ENCODE results near the gene SNN. TPM values are rescaled to one million over a fixed set of nuclear protein-coding genes. Genes with fewer than 3 reads are reported as not detected.

SNN gene
- polyA plus RNA-seq, 1 experiment: 18.9 TPM

- Histone ChIP-seq H3K27me3 (ENCODE audit: control insufficient read depth, insufficient read depth, low read length) (no peaks in the 10 kb centered on the region), H3K27ac (ENCODE audit: low read depth, low read length) (no peak overlapping the region), H3K9me3 (ENCODE audit: control insufficient read depth, insufficient read depth, low read length) (no peaks in the 10 kb centered on the region; the same call in 1 of the 2 replicates), H3K4me3 (ENCODE audit: low read depth, low read length) (no peak overlapping the region)
- no peak for DNase-seq (ENCODE audit: low read depth, low spot score)
- POLR2A ChIA-PET: interaction anchor here (5.2 kb wide), 1 partner anchor 14 kb away, joined by 30 read pairs; no protein-coding TSS in a partner anchor
- no peak for TF ChIP-seq CTCF (IDR thresholded peaks at IDR 0.05; ENCODE audit: low read depth, low read length)
- CTCF ChIA-PET: interaction anchor here (0.6 to 1.6 kb wide), 4 partner anchors 13 to 220 kb away, joined by 4 read pairs; no protein-coding TSS in a partner anchor
Observed at GRCh38 chr16:11626657-11627291, 41.5 kb upstream of the SNN start.

DNA sequence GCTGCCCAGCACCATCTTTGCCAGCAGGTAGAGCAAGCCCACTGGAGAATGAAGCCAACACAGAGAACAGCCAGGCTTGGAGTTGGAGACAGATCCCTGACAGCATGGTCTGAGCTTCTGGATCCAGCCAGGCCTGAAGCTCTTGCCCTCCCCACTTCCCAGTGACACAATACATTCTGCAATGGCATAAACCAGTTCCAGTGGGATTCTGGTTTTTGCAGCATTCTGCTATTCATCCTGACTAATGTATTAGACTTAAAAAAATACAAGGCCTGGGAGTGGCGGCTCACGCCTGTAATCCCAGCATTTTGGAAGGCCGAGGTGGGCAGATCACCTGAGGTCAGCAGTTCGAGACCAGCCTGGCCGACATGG lies 41.0 kb upstream of the SNN start:
- Histone ChIP-seq H3K27ac (ENCODE audit: low read depth, low read length) (no peak overlapping the region), H3K27me3 (ENCODE audit: control insufficient read depth, insufficient read depth, low read length) (no peaks in the 10 kb centered on the region), H3K9me3 (ENCODE audit: control insufficient read depth, insufficient read depth, low read length) (no peaks in the 10 kb centered on the region; the same call in 1 of the 2 replicates), H3K4me3 (ENCODE audit: low read depth, low read length) (no peak overlapping the region)
- POLR2A ChIA-PET: interaction anchor here (5.2 kb wide), 1 partner anchor 13 kb away, joined by 30 read pairs; no protein-coding TSS in a partner anchor
- DNase-seq (ENCODE audit: low read depth, low spot score): no peak
- CTCF ChIA-PET: interaction anchor here (1.4 to 1.6 kb wide), 2 partner anchors 13 to 95 kb away, joined by 4 read pairs; no protein-coding TSS in a partner anchor
- no peak for TF ChIP-seq CTCF (IDR thresholded peaks at IDR 0.05; ENCODE audit: low read depth, low read length)

GRCh38 chr16:11627822-11628457 lies 40.3 kb upstream of the SNN start:
- no peaks in the 10 kb centered on the region for H3K27me3 ChIP-seq (ENCODE audit: control insufficient read depth, insufficient read depth, low read length)
- ChIA-PET CTCF (interaction anchor here (0.6 to 1.4 kb wide), 2 partner anchors 15 to 95 kb away, joined by 3 to 4 read pairs; no protein-coding TSS in a partner anchor), POLR2A (interaction anchor here (5.2 kb wide), 1 partner anchor 12 kb away, joined by 30 read pairs; no protein-coding TSS in a partner anchor)
- H3K27ac ChIP-seq (ENCODE audit: low read depth, low read length): peak overlapping the region; percentile 61
- no peak for DNase-seq (ENCODE audit: low read depth, low spot score)
- no peak overlapping the region for H3K4me3 ChIP-seq (ENCODE audit: low read depth, low read length)
- TF ChIP-seq CTCF (IDR thresholded peaks at IDR 0.05; ENCODE audit: low read depth, low read length): no peak
- H3K9me3 ChIP-seq (ENCODE audit: control insufficient read depth, insufficient read depth, low read length): no peaks in the 10 kb centered on the region; the same call in 1 of the 2 replicates

DNA sequence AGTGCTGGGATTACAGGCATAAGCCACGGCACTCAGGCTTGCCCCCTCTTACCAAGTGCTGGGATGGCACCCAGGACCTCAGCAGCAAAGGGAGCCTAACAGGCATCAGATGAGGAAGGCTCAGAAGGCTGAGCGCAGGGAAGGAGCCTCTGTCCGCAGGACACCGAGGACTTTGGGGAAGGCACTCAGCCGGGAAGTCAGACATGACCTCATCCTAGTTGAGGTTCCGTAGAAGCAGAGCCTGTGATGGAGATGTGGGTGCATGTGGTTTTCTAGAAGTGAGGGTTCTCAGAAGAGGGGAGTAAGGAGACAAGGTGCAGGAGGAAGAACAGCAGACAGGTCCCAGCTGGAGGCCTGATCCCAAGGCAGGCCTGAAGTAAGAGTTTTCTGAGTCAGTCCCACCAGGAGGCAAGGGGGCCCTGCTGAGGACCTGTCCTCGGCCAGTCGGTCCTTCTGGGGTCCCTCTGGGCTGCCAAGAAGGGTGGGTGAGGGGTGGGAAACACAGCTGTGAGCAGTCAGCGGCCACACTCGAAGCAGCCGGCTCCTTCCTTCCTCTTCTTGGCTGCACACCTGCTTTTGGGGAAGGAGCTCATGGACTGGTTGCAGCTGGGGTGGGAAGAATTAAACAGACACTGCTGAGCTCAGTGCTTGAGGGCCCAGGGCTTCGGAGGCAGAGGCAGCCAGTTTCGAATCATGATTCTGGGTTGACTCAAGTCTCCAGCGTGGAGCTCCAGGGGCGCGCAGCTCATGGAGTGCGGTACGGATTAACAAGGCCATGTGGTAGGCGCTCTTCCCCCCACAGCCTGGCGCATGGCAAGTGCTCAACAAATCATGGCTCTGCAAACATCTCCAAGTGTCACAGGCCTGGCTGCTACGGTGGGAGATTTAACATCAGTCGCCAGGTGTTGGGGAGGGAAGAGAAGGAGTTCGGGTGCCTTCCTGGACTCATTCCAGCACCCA lies 38.9 kb upstream of the SNN start:
- ChIA-PET POLR2A (interaction anchor here (0.6 to 5.2 kb wide), 5 partner anchors 11 to 88 kb away, joined by 3 to 30 read pairs (median 4); partner anchors contain the start of gene LITAF), CTCF (interaction anchor here (0.7 to 0.9 kb wide), 3 partner anchors 97 to 233 kb away, joined by 3 to 4 read pairs (median 4); no protein-coding TSS in a partner anchor)
- Histone ChIP-seq H3K9me3 (ENCODE audit: control insufficient read depth, insufficient read depth, low read length) (no peaks in the 10 kb centered on the region; the same call in 1 of the 2 replicates), H3K27me3 (ENCODE audit: control insufficient read depth, insufficient read depth, low read length) (no peaks in the 10 kb centered on the region), H3K27ac (ENCODE audit: low read depth, low read length) (peak overlapping the region; percentile 78), H3K4me3 (ENCODE audit: low read depth, low read length) (no peak overlapping the region)
- no peak for TF ChIP-seq CTCF (IDR thresholded peaks at IDR 0.05; ENCODE audit: low read depth, low read length)
- peak; percentile 44 for DNase-seq (ENCODE audit: low read depth, low spot score)
